ENCODE measurements around the gene KLF9.

The KLF9 gene

GRCh38 chr9:70422371-70423043 is 8.1 kb upstream of the KLF9 start:
- no peak for DNase-seq (ENCODE audit: extremely low read depth in 1 of 2, low read depth in 1 of 2)

- no peak for DNase-seq (ENCODE audit: extremely low read depth in 1 of 2, low read depth in 1 of 2)
Observed at GRCh38 chr9:70421272-70422180, 7.1 kb upstream of the KLF9 start.

GRCh38 chr9:70420441-70421271 is 6.2 kb upstream of the KLF9 start:
- no peak for DNase-seq (ENCODE audit: extremely low read depth in 1 of 2, low read depth in 1 of 2)

DNA sequence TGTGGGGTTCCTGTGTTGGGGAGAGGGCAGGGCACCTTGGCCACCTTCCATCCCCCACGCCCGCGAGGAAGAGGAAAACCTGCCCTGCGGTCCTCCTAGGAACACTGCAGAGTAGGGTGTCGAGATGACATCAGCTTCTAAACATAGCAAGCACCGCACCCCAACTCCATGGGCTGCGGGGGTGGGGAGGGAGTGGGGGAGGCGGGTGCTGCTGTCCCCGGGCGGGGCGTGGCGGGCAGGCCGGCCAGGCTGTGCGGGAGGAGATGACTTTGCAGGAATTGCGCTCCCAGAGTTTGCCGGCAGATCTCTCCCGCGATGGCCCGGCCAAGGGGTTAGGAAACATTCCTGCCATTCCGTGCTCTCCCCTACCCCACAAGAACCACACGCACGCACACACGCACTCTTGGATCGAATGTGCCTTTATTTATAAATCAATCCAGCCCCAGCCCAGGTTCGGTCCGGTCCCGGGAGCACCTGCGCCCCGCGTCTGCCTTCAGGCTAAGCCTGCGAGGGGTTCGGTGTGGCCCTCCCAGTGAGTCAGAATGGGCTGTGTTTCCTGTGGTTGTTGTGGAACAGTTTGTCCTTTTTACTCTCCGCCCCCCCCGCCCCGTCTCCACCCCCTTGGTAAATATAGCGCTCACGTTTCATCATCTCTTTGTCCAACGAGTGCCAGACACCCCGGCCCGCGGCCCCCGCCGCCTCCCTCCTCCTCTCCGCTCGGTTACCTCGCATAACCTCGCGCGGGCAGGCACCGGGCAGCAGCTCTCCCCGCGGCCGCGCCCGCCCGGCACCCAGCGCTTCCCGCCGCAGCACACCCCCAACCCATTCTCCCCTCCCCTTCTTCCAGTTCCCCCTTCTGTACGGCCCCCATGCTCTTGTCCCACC is 5.3 kb upstream of the KLF9 start:
- peak; percentile 69 to 81 for DNase-seq (ENCODE audit: extremely low read depth in 1 of 2, low read depth in 1 of 2)

DNA sequence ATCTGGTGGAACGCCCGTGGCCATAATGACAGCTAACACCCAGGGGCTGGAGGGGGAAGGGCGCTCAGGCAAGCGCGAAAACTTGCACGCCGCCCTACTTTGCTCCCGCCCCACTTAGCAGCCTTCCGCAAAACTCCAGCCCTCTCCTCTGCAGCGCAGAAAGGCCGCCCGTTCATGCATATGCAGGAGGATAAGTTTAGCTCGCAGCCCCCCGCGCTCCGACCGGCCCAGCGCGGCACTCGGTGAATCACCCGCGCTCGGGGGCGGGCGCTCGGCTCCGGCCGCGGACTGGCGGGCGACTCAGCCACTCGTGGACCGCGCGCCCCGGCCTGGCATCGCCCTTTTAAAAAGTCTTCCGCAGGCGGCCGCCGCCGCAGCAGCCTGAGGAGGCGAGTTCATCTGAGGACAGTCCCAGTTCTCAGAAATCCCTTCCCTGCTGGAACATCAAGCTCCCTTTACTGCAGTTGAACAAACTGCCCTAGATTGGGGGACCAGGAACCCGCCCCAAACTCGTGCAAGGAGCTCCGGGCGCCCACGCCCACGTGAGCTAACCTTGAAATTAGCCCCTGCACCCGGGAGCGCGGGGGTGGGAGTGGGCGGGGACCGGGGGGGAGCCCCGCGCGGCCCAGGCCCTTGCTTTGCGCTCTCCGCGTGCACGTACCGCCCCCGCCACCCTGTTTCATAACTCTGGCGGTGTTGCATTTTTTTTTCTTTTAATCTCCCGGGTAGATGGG is 4.5 kb upstream of the KLF9 start:
- DNase-seq (ENCODE audit: extremely low read depth in 1 of 2, low read depth in 1 of 2) = peak; percentile 78 to 81

DNA sequence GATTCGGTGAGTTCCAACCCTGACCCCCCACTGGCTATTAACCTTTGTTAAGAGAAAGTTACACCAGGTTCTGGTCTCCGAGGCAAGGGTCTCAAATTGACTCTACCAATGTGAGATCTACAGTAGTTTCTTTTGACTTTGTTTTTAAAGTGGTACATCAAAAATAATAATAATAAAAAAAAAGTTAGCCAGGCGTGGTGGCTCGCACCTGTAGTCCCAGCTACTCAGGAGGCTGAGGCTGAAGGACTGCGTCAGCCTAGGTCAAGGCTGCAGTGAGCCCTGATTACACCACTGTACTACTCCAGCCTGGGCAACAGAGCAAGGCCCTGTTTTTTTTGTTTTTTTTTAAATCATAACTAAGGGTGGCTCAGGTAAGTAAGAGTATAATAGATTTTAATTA is 1.0 kb upstream of the KLF9 start:
- no peak for DNase-seq (ENCODE audit: extremely low read depth in 1 of 2, low read depth in 1 of 2)

- DNase-seq (ENCODE audit: extremely low read depth in 1 of 2, low read depth in 1 of 2) = no peak
Observed at GRCh38 chr9:70415041-70415440, 584 bp upstream of the KLF9 start.

DNA sequence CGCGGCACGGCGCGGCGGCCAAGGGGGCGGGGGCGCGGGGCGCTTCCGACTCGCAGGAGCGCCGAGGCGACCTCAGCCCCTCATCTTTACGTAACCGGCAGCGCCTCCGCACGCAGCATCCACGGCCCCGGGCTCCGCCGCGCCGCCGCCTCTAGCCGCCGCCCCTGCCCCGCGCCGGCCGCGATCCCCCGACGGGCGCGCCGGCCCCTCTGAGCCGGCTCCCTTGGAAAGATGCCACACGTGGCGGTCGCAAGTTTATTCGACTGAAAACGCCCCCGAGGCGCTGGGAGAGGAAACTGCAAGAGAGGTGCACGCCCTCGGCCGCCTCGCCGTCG is 1.0 kb downstream of the KLF9 start:
- no peak for DNase-seq (ENCODE audit: extremely low read depth in 1 of 2, low read depth in 1 of 2)

GRCh38 chr9:70412832-70413463 is 1.5 kb downstream of the KLF9 start:
- no peak for DNase-seq (ENCODE audit: extremely low read depth in 1 of 2, low read depth in 1 of 2)

DNA sequence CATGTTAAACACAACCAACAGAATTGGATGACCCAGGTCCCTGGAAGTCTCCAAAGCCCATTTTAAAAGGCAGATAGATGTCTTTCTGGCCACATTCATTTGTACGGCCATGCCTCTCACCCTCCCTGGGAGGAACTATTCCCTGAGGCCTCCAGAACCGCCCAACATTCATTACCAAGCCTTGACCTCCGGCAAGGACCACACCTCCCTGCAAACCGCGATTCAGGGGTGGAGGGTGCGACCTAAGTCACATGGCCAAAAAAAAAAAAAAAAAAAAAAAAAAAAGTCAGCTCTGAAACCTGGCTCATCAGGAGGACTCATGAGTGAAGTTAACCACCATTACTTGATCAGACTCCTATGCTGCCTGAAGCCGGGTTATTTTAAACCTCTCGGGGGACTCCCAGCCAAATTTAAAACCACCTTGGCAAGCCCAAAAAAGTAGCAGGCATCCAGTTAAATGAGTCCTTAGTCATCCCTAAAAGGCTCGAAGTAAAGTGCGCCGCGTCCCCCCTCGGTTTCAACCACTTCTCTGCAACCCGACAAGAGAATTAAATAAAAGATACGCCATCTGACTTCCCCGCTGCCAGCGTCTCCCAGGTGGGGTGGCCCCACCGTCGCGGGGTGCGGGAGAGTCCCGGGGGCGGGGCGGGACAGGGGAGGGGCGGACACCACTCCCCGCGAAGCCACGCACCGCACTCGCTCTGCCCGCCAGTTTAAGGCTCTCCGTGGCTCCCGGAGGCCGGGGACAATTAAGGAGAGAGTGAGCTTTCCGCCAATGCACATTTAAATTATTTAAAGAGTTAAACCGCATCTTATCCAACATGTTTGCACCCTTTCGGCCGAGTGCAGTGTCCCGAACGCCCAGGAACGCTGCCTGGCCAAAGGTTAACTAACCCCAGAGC is 2.3 kb downstream of the KLF9 start:
- DNase-seq (ENCODE audit: extremely low read depth in 1 of 2, low read depth in 1 of 2) = peak in 1 of 2 donors; percentile 68

GRCh38 chr9:70411121-70411929 is 3.1 kb downstream of the KLF9 start:
- no peak for DNase-seq (ENCODE audit: extremely low read depth in 1 of 2, low read depth in 1 of 2)

- no peak for DNase-seq (ENCODE audit: extremely low read depth in 1 of 2, low read depth in 1 of 2)
Observed at GRCh38 chr9:70410368-70410767, 4.1 kb downstream of the KLF9 start.

GRCh38 chr9:70409800-70410199 is 4.7 kb downstream of the KLF9 start:
- no peak for DNase-seq (ENCODE audit: extremely low read depth in 1 of 2, low read depth in 1 of 2)

GRCh38 chr9:70409280-70409679 is 5.2 kb downstream of the KLF9 start:
- DNase-seq (ENCODE audit: extremely low read depth in 1 of 2, low read depth in 1 of 2) = no peak

DNA sequence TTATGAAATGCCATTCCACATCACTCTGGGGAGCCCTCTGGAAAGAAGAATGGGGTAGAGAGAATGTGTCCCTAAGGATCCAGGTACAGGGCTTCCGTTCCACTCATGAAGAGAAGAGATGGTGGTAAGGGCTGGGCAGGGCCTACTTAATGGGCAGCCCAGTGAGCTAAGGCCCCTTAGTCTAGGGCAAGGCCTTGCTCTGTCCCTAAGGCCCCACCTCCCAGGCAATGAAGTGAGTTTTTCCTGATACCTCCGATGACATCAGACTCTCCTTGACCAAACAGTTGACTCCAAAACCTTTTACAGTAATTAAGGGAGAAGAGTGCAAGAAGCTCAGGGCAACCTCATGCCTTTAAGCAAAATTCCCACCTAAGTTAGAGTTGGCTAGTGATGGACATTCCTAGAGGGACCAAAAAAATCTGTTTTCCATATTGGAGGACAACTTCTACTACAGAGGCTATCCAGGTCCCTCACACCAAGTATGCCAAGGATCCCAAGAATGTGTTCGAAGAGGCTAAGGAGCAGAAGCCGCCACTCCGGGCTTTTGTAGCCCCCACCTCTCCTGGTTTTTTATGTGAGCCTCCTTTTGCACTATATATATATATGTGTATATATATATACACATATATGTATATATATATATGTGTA is 5.9 kb downstream of the KLF9 start:
- no peak for DNase-seq (ENCODE audit: extremely low read depth in 1 of 2, low read depth in 1 of 2)

DNA sequence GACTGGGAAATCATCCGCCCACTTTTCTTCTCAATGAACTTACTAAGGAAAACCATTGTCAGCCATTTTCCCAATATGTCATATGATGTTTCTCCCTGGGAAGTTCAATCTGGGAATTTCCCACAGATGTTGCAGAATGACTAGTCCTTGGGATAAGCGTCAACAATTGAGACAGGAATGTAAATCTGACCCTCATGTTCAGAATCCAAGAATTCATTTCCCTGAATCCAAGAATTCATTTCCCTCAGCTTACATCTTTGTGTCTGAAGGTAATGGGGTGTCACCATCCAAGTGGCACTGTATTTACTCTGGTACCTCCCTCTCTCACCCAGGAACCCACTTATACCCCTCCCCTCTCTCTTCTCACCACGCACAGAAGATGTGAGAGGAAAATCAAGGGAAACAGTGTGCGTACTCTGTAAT is 7.4 kb downstream of the KLF9 start:
- no peak for DNase-seq (ENCODE audit: extremely low read depth in 1 of 2, low read depth in 1 of 2)

DNA sequence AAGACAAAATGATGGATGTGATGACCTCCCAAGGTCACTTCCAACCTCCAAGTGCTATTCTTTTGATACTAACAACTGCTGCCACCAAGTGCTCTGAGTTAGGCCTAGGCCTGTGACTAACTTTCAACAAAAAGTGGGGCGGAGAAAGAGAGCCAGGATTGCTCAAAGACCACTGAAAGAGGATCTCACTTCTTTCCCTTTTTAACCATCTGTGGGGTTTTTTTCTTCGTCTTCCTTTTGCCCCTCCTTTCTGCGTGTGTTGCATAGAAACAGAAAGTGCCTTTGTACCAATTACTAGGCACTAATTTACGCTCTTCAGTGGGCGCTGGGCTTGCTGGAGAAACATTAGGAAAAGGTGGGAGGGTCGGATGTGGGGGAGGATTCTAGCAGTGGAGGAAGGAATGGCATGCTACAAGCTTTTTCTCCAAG is 8.0 kb downstream of the KLF9 start:
- DNase-seq (ENCODE audit: extremely low read depth in 1 of 2, low read depth in 1 of 2) = no peak

Data from stimulated activated CD8-positive, alpha-beta memory T cell treated with anti-CD3 and anti-CD28 coated beads, Interleukin-7, amount 100 ng/mL, for 48 hours (primary cell).